GM18873 (cell line): ENCODE results near the gene KATNAL1.

Source experiments
- ATAC-seq: cut with Tn5 transposase; IDR thresholded peaks from one replicate; pipeline ENCODE4 v1.9.1; 2021; ENCODE audit warnings: mild to moderate bottlenecking, moderate library complexity, moderate number of reproducible peaks; ENCODE audit not compliant: unreplicated experiment, low FRiP score

The KATNAL1 gene

GRCh38 chr13:30333616-30334015, 26.3 kb upstream of the KATNAL1 start:
- no peak for ATAC-seq

DNA sequence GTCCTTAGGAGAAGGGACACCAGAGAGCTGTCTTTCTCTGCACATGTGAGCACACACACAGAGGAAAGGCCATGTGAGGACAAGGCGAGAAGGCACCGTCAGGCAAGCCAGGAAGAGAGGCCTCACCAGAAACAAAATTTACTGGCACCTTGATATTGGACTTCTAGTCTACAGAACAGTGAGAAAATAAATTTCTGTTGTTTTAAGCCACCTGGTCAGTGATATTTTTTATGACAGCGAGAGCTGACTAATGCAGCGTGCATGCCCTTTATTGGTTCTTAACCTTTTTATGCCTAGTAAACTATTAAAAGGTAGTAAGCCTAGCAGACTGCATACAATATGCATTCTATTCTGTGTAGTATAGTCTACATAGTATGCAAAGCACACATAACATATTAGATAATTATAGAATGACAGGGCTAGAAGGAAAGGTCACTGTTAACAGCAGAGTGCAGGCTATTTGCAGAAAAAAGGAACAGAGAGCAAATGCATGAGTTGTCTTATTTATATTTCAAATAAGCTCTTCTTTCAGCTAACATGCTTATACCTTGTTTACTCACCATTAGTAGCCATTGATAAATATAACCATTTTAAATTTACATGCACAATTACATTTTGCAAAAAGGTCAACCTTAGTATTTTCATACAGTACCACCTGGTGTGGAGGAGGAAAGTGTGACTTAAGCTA, 25.2 kb upstream of the KATNAL1 start:
- no peak for ATAC-seq

GRCh38 chr13:30331331-30331771, 24.0 kb upstream of the KATNAL1 start:
- ATAC-seq = no peak

GRCh38 chr13:30329009-30329585, 21.7 kb upstream of the KATNAL1 start:
- no peak for ATAC-seq

- no peak for ATAC-seq
Measured at GRCh38 chr13:30325668-30326067, 18.3 kb upstream of the KATNAL1 start.

DNA sequence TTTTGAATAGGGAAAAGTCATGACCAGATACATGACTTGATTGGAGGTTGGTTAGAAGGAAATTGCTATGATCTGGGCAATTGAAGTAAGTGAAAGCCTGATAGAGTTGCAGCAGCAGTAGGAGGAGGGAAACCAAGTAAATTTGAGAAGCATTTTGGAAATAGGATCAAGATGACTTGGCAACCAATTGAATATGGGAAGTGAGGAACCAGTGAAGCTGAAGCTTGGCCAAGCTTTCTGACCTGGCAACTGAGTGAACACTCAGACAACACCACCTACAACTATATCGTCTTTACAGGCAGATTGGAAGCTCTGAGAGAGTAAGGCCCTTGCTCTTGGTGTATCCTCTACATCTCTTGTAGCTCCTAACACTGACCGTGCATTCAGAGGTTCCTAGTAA, 16.2 kb upstream of the KATNAL1 start:
- ATAC-seq = no peak

DNA sequence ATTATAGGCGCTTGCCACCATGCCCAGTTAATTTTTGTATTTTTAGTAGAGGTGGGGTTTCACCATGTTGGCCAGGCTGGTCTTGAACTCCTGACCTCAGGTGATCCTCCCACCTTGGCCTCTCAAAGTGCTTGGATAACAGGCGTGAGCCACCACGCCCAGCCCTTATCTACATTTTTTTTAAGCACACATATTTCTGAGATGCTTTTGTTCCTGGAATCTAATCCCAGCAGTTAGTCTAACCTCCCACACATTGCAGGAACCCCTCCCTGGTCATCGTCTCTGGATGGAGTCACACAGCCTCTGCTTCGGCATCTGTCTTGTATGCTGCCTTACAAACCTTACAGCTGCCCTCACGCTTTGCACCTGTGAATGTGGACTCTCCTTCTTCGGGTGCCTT, 15.1 kb upstream of the KATNAL1 start:
- no peak for ATAC-seq

- no peak for ATAC-seq
Measured at GRCh38 chr13:30321256-30321655, 13.9 kb upstream of the KATNAL1 start.

- no peak for ATAC-seq
Measured at GRCh38 chr13:30319655-30320054, 12.3 kb upstream of the KATNAL1 start.

DNA sequence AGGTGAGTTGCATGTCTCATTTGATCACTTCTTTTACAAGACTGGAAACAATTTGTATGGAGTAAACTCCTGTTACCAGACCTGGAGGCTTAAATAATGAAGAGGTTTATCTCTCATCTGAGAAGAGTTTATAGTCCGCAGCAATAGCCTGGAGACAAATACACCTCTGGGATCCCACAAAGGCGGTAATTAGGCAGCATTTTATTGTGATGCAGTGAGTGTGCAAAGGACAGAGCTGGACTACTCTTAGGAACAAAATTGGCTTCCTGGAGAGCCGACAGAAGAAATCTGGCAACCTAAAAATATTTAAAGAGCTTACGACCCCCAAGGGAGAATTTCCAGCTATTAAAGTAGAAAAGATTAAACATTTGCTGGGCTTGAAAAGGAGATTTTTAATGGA, 11.8 kb upstream of the KATNAL1 start:
- no peak for ATAC-seq

GRCh38 chr13:30318026-30318425, 10.7 kb upstream of the KATNAL1 start:
- ATAC-seq = no peak

GRCh38 chr13:30314562-30314961, 7.2 kb upstream of the KATNAL1 start:
- ATAC-seq = no peak

DNA sequence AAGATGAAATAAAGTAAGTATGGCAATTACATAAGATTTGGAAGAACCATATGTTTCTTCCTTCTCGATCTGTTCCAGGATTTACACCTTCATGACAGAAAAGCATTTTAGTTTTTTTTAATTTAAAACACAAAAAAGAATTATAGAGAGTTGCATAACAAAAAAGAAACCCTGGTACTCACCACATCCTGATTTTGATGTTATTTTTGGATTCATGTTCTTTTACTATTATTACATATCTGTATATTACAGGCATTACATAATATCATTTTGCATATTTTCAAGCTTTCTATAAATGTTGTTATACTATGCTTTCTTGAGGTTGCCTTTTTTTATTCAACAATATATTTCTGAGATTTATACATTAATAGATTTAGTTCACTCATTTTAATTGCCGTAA, 6.7 kb upstream of the KATNAL1 start:
- no peak for ATAC-seq

DNA sequence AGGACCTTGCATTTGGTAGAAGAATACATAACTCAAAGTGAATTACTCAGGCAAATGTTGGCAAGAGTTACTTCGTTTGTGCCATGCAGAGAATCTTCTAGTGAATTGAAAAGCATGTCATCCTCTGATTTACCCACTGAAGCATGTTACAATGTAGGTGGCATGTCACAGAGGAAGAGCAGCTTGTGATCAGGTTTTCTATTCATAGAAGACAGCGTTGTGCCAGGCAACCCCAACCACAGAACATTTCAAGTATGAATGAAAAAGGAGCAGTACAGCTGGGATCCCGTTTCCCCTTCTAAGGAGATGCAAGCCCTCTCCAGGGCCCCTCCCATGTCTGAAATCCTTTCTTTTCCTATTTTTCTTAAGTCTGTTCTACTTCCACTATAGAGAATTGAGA, 6.0 kb upstream of the KATNAL1 start:
- no peak for ATAC-seq

- ATAC-seq = no peak
Measured at GRCh38 chr13:30312904-30313303, 5.6 kb upstream of the KATNAL1 start.

DNA sequence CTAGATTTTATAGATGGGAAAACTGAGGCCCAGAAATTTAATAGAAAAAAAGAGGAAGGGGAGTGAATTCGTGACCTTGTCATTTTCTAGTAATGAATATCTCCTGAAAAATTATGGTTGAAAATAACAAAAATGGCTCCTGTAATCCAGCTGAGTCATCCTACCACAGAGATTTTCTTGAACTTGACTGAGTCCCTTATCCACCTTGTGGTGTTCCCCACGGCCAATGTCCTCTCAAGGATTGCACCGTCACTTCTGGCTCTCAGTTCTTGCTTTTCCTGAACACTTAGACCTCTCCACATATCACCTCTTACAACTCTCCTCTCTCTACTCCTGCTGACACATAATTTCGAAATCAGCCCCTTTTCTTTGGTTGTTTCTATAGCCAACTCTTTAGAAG, 1.2 kb upstream of the KATNAL1 start:
- ATAC-seq = no peak

DNA sequence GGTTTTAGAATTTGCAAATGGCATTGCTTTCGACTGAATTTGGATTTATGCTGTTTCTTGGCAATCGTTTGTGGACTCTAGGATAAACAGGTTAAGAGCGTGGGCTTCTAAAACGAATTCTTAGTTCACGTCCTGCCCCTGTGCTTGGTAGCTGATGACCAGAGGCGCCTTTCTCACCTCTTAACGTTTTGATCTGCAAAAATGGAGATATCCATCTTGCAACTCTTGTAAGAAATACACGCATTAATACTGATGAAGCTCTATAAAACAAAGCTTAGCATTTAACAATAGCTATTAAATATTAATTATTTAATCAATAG, 580 bp upstream of the KATNAL1 start:
- ATAC-seq = no peak

DNA sequence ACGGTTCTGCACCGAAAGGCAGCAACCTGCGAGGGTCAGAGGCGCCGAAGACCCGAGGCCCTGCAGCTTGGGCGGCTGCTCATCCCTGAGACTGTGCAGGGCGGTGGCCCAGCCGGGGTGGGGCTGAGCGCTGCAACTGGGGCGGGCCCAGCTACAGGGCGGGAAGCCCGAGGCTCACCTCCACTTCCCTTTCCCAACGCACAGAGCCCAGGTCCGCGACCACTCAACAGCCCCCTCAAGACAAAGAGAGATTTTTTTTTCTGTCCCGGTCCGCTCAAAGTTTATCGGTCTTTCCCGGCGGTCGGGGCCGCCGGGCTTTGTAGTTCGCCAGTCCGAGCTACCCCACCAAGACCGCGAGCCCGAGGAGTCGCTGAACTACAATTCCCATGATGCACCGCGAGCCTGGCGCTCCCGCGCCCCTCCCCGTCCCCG, 573 bp downstream of the KATNAL1 start:
- peak; percentile 76 for ATAC-seq

DNA sequence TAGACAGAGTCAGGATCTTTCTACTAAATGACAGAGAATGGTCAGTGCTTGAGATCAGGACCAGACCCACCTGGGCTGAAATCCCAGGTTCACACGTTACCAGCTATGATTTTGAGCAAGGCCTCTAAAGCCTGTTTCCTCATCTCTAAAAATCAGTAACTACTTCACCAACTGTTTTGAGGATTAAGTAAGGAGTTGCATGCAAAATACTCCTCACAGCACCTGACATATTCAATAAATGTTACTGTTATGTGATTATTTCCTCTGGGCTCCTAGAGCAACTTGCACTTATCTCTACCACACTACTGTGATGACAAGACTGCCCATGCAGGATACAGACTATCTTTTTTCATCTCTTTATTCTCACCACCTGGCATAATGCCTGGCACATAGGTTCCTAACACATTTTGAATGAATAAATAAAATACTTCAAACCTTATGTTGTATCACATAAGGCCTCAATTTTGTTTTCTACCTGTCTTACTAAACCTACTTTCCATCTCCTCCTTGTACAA, 1.8 kb downstream of the KATNAL1 start:
- ATAC-seq = no peak

- no peak for ATAC-seq
Measured at GRCh38 chr13:30303269-30303668, 4.1 kb downstream of the KATNAL1 start.

- no peak for ATAC-seq
Measured at GRCh38 chr13:30301827-30302226, 5.5 kb downstream of the KATNAL1 start.

- no peak for ATAC-seq
Measured at GRCh38 chr13:30300596-30300995, 6.8 kb downstream of the KATNAL1 start.
